OCI-LY7 (cell line): Measurements from ENCODE around the gene SNHG17.

Experiments
- CTCF ChIP-seq: fragments of 200-600 bp; sonication (generic); conservative IDR thresholded peaks from 2 replicates; pipeline ENCODE4 v1.5.1; 2014; ENCODE audit warnings: mild to moderate bottlenecking, antibody characterized with exemption, low read length, moderate library complexity, mixed read lengths
- EZH2phosphoT487 ChIP-seq: fragments of 200-600 bp; sonication (generic); IDR thresholded peaks from 2 replicates; pipeline ENCODE4 v1.6.1; 2018; ENCODE audit warnings: low read depth, borderline replicate concordance, mild to moderate bottlenecking, mixed run types, antibody characterized with exemption, low read length, moderate library complexity, mixed read lengths

GRCh38 chr20:38377039-38377685 is 58.0 kb downstream of the SNHG17 start:
- TF ChIP-seq CTCF (no peak), EZH2phosphoT487 (no peak)
